Measurements from ENCODE around the gene PRDM8.

PRDM8 gene

GRCh38 chr4:80196259-80196921, 913 bp upstream of the PRDM8 start (continued):
- TF ChIP-seq ZNF549 (tag by site-specific recombination; IDR thresholded peaks at IDR 0.05): no peak
- no peak for TF ChIP-seq TCF7L2 (IDR thresholded peaks at IDR 0.05; ENCODE audit: borderline replicate concordance, low read depth, low read length)
- peak; percentile 98 for TF ChIP-seq ZNF341 (tag by site-specific recombination; IDR thresholded peaks at IDR 0.05; ENCODE audit: low read depth)
- TF ChIP-seq ZNF18 (tag by site-specific recombination; IDR thresholded peaks at IDR 0.05): no peak
- no peak for TF ChIP-seq ZNF785 (tag by site-specific recombination; IDR thresholded peaks at IDR 0.05)
- no peak for TF ChIP-seq ZNF292 (tag by site-specific recombination; IDR thresholded peaks at IDR 0.05; ENCODE audit: borderline replicate concordance, low read depth)
- TF ChIP-seq ZNF184 (tag by site-specific recombination; IDR thresholded peaks at IDR 0.05): no peak
- no peak for TF ChIP-seq ZNF16 (tag by site-specific recombination; IDR thresholded peaks at IDR 0.05; ENCODE audit: low read depth)
- no peak for TF ChIP-seq MYNN (tag by site-specific recombination; IDR thresholded peaks at IDR 0.05; ENCODE audit: borderline replicate concordance)
- TF ChIP-seq ZNF514 (tag by site-specific recombination; IDR thresholded peaks at IDR 0.05): no peak
- peak; percentile 42; the same call in 1 of the 2 replicates for TF ChIP-seq HIC1 (tag by site-specific recombination; IDR thresholded peaks at IDR 0.05)
- no peak for TF ChIP-seq ZNF214 (tag by site-specific recombination; IDR thresholded peaks at IDR 0.05; ENCODE audit: borderline replicate concordance)
- TF ChIP-seq ZSCAN18 (tag by site-specific recombination; IDR thresholded peaks at IDR 0.05): no peak
- no peak for TF ChIP-seq ZNF398 (tag by site-specific recombination; IDR thresholded peaks at IDR 0.05)
- no peak for TF ChIP-seq MEIS1 (CRISPR knock-in tag; IDR thresholded peaks at IDR 0.05; ENCODE audit: borderline replicate concordance)
- TF ChIP-seq ZNF843 (tag by site-specific recombination; IDR thresholded peaks at IDR 0.05): no peak
- no peak for TF ChIP-seq SP2 (tag by site-specific recombination; IDR thresholded peaks at IDR 0.05)
- TF ChIP-seq OVOL3 (tag by site-specific recombination; IDR thresholded peaks at IDR 0.05): no peak
- no peak for TF ChIP-seq ZNF707 (tag by site-specific recombination; IDR thresholded peaks at IDR 0.05)
- TF ChIP-seq TSHZ1 (tag by site-specific recombination; IDR thresholded peaks at IDR 0.05; ENCODE audit: borderline replicate concordance): no peak
- TF ChIP-seq ZNF416 (tag by site-specific recombination; IDR thresholded peaks at IDR 0.05): no peak
- TF ChIP-seq ZNF362 (tag by site-specific recombination; IDR thresholded peaks at IDR 0.05): no peak
- no peak for TF ChIP-seq ZNF202 (tag by site-specific recombination; IDR thresholded peaks at IDR 0.05; ENCODE audit: borderline replicate concordance)
- no peak for TF ChIP-seq ZNF792 (tag by site-specific recombination; IDR thresholded peaks at IDR 0.05)
- TF ChIP-seq ZSCAN16 (tag by site-specific recombination; IDR thresholded peaks at IDR 0.05): no peak
- no peak for TF ChIP-seq ZNF501 (tag by site-specific recombination; IDR thresholded peaks at IDR 0.05)
- TF ChIP-seq KLF16 (tag by site-specific recombination; IDR thresholded peaks at IDR 0.05): 0 out of 2 replicates have a peak, but pooled peaks have one; percentile 17
- no peak for TF ChIP-seq ZNF555 (tag by site-specific recombination; conservative IDR thresholded peaks at IDR 0.05)
- no peak for TF ChIP-seq ZFP69B (tag by site-specific recombination; IDR thresholded peaks at IDR 0.05)
